Naive thymus-derived CD8-positive, alpha-beta T cell (primary cell): ENCODE measurements around the gene CYP46A1. TPM values are rescaled to one million over a fixed set of nuclear protein-coding genes. Genes with fewer than 3 reads are reported as not detected.

Source experiments
- ATAC-seq, 2 donors: fragments of 150-1000 bp; cut with Tn5 transposase in 1 of 2; sonication (Bioruptor Pico), chemical (Tn5 transposase) in 1 of 2; 1 replicate in 1 of 2; 2 replicates in 1 of 2; pipeline ENCODE4 v1.10.0; 2021; ENCODE audit warnings: mild to moderate bottlenecking in 2 of 2, moderate library complexity in 2 of 2
- POLR2A ChIA-PET: fragments of 350-600 bp; sonication (Branson Sonifier 250); formaldehyde crosslinking; loops from one replicate; lab custom pipeline; 2021; ENCODE audit warnings: antibody characterized with exemption; lab: Charles Lee
- DNase-seq, 10 donors: peaks; one replicate each; pipeline versions ENCODE4 v3.0.0 to v3.0.0-alpha.2; 2020 to 2022
- H3K27ac Mint-ChIP-seq, 10 donors: one replicate each; pipeline ENCODE4 v1.8.0; 2020 to 2022; ENCODE audit warnings: mild to moderate bottlenecking in 10 of 10, mixed read lengths in 10 of 10, moderate library complexity in 4 of 10, inconsistent platforms in 1 of 10
- H3K27me3 Mint-ChIP-seq, 5 donors: one replicate each; pipeline ENCODE4 v1.8.0; 2021 to 2022; ENCODE audit warnings: mixed read lengths in 5 of 5
- H3K36me3 Mint-ChIP-seq, 3 donors: one replicate each; pipeline ENCODE4 v1.8.0; 2020 to 2022; ENCODE audit warnings: mixed read lengths in 3 of 3, mild to moderate bottlenecking in 2 of 3, inconsistent platforms in 1 of 3
- H3K4me1 Mint-ChIP-seq, 4 donors: one replicate each; pipeline ENCODE4 v1.8.0; 2021 to 2022; ENCODE audit warnings: mixed read lengths in 4 of 4
- H3K4me3 Mint-ChIP-seq, 10 donors: one replicate each; pipeline ENCODE4 v1.8.0; 2020 to 2022; ENCODE audit warnings: mild to moderate bottlenecking in 10 of 10, mixed read lengths in 10 of 10, moderate library complexity in 6 of 10, inconsistent platforms in 1 of 10
- H3K9me3 Mint-ChIP-seq, 9 donors: one replicate each; pipeline ENCODE4 v1.8.0; 2020 to 2022; ENCODE audit warnings: mixed read lengths in 9 of 9, mild to moderate bottlenecking in 3 of 9, inconsistent platforms in 1 of 9, moderate library complexity in 1 of 9
- polyA plus RNA-seq, 3 donors: library from polyadenylated mRNA; unstranded; fragments of 300-500 nt; fragmentation: Illumina TruSeq; gene quantifications; one replicate each; pipeline ENCODE4 v1.2.3, GENCODE V29; 2021
- total RNA-seq, 8 experiments: library from RNA in 2 of 8; stranded (reverse) in 2 of 8; gene quantifications; one replicate each; pipeline ENCODE4 v1.2.3 and lab custom pipeline; 2021 to 2026

The CYP46A1 gene
- total and polyA plus RNA-seq, 5 experiments from 2014 or later = 0.02 to 0.44 (median 0.41) TPM; not detected in 2

DNA sequence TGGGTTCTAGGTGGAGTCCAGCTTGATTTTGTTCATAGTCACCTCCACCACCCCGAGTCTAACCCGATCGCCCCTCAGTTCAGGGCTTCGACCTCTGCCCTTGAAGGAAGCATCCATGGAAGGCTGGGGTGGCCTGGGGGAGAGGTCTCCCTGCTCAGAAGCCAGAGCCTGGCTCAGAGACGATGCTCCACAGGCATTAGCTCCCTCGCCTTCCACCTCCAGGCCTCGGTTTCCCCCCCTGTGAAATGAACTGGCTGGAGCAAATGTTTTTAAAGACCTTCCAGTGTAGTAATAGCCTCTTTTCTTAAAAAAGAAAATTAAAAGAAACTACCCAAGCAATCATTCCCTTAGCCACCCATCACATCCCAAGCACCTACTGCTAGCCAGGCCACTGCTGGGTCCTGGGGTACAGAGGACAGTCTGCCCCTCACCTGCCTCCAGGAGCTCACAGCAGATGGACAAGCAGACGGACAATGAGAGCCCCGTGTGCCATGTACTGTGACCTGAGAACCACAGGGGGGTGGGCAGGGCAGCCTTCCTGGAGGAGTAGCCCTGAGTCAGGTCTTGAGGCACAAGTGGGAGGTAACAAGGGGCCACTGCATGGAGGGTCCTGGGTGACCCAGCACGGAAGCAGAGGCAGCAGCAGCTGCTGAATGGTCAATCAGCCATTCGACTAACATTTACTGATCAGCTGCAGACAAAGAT, 66.8 kb downstream of the CYP46A1 start:
- Mint-ChIP-seq H3K9me3 (no peaks in the 10 kb centered on the region), H3K4me1 (peaks cover 9 to 29% (median 27%) of the 10 kb centered on the region in 4 donors), H3K4me3 (no peak overlapping the region), H3K27ac (no peak overlapping the region), H3K27me3 (peaks cover 18 to 63% (median 29%) of the 10 kb centered on the region in 5 donors), H3K36me3 (no peaks in the 10 kb centered on the region)
- POLR2A ChIA-PET = no interaction called here
- no peak for DNase-seq
- ATAC-seq = no peak

DNA sequence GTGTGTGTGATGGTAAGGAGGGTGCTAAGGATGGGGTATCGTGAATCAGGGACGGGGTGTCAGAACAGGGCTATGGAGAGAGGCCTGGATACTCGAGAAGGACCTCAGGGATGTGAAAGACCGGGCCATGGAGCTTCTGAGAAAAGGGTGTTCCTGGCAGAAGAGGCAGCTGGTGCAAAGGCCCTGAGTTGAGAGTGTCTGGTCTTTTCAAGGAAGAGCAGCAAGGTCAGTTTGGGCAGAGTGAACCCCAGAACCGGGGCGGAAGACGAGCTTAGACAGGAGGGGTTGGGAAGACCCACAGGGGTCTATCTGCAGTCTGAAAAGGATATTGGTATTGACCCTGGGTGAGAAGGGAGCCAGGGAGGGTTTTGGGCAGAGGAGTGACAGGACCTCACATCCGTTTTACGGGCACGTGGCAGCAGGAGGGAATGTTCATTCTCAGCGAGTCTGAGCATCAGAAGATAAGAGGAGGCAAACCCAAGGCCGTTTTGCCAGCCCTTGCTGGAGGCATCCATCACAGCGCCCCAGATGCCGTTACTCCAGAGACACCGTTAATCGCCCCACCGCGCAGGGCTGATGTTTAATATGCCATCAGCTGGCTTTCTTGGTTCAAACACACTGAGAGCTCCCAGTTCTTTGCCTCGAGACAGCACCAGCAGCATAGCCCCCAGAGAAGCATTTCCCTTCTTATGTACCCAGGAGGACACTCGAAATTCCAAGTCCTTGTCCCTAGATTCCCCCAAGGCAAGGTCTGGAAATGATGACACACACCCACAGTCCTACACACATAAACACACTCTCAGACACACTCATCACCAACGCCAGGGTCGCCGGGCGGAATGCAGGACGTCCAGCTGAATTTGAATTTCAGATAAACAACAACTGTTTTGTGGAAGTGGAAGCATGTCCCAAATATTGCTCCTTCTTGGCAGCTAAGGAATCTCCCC, 67.7 kb downstream of the CYP46A1 start:
- Mint-ChIP-seq H3K4me3 (peak overlapping the region in 5 of 10 donors; percentile 0 to 50 (median 46)), H3K27ac (peak overlapping the region in 1 of 10 donors; percentile 66), H3K4me1 (peaks cover 8 to 25% (median 21%) of the 10 kb centered on the region in 4 donors), H3K27me3 (peaks cover 20 to 71% (median 31%) of the 10 kb centered on the region in 5 donors), H3K36me3 (no peaks in the 10 kb centered on the region), H3K9me3 (no peaks in the 10 kb centered on the region)
- DNase-seq (no peak), ATAC-seq (no peak)
- POLR2A ChIA-PET = interaction anchor here (0.6 kb wide), 1 partner anchor 10 kb away, joined by 3 read pairs; no protein-coding TSS in a partner anchor

DNA sequence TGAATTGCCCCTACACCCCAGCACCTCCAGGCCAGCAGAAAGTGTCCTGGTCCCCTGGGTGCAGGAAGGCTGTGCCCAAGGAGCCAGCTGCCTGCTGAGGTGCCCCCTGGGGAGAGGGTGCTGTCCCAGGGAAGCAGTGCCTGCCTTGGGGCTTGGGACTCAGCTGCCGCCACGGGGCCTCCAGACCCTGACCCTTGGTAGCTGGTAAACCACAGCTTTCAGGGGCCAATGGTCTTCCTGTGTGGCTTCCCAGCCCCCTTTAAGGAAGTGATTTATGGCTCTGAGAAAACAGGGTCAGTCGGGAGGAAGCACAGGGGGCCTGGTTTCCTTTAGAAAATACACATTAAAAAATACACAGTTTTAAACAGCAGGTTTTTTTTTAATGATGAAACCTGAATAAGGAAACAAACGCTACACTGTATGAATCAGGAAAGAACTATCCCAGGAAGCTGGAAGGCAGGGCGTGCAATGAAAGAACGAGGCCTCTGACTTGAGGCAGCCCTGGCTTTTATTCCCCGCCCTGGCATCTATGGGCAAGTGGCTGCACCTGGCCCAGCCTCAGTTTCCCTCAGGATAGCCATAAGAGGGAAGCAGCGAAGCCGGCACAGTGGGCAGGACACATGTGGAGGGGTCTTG, 68.5 kb downstream of the CYP46A1 start:
- Mint-ChIP-seq H3K36me3 (no peaks in the 10 kb centered on the region), H3K4me3 (peak overlapping the region in 3 of 10 donors; percentile 3 to 27 (median 14)), H3K27ac (no peak overlapping the region), H3K27me3 (peaks cover 20 to 74% (median 30%) of the 10 kb centered on the region in 5 donors), H3K4me1 (peaks cover 8 to 25% (median 18%) of the 10 kb centered on the region in 4 donors), H3K9me3 (no peaks in the 10 kb centered on the region)
- ATAC-seq (no peak), DNase-seq (no peak)
- POLR2A ChIA-PET = interaction anchor here (0.6 kb wide), 1 partner anchor 10 kb away, joined by 3 read pairs; no protein-coding TSS in a partner anchor

DNA sequence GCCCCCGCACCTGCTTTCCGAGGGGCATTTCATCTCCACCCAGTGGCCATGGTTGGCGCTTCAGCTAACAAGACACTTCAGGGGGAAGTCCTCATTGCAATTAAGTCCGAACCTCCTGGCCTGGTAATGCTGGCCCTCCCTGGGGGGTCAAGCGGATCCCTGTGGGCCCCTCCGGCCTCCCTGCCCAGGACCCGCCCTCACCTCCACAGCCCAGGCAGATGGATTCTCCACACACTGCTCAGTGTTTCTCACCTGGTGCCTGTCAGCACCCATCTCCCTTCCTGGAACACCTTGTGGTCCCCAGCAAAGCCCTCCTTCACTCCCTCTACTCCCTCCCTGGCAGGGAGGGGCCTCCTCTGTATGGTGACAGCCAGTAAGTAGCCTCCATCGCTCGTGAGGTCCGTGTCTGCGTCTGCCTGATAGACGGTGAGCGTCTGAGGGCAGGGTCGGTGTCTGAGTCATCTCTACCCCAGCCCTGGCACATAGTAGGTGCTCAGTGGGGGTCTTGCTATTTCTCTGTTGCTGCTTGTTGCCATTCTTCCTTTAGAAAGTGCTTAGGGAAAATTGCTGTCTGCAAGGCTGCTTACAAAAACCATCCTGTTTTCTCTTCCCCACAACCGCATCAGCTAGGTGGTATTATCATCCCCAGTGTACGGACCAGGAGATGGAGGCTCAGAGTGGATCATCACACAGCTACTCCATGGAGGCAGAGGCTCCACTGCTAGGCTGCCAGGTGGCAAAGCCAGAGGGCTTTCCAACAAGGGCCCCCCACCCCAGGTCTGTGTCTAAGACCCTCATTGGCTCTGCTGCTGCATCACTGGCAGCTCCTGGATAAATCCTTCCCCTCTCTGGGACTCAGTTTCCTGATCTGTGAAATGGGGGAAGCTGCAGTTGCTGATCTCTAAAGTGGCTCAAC, 69.4 kb downstream of the CYP46A1 start:
- POLR2A ChIA-PET = no interaction called here
- Mint-ChIP-seq H3K27me3 (peaks cover 20 to 74% (median 30%) of the 10 kb centered on the region in 5 donors), H3K4me1 (peaks cover 8 to 25% (median 18%) of the 10 kb centered on the region in 4 donors), H3K36me3 (no peaks in the 10 kb centered on the region), H3K4me3 (peak overlapping the region in 6 of 10 donors; percentile 4 to 63 (median 32)), H3K27ac (peak overlapping the region in 2 of 10 donors; percentile 24 to 63), H3K9me3 (no peaks in the 10 kb centered on the region)
- DNase-seq = no peak
- no peak for ATAC-seq

DNA sequence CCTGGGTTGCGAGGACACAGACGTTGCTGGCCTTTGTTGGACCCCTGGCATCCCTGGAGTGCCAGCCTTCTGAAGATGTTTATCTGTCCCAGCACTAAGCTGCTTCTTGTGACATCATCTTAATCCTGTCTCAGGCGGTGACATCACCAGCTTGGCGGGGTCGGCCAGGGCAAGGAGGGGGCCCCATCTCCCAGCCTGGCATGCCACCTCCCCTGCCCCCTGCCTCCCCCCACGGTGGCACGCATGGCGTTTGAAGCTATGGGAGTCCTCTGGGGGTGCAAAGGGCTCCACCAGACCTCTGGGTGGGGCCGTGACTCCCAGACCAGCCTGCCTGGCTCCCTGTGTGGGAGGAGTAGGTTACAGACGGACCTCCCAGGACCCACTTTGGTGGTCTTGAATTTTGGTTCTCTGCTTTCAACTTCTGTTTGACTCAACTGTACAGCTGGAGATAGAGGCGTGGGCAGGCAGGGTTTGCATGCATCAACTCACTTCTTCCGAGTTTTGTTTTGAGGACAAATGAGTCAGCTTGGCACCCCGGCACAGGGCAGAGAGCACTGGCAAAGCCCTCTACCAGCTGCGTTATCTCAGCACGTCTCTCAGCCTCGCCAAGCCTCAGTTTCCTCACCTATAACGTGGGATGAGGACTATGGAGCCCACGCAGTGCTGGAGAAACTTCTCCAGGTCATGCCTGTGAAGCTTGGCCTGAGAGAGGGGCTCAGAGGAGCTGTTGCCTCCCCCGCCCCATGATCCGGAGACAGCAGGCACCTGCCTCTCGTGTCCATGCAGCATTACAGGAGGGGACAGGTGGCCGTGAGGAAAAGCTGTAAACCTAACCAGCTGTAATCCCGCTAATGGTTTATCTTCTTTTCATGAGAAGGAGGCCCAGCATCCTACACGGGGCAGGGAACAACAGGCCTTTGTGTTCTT, 70.3 kb downstream of the CYP46A1 start:
- H3K27me3 Mint-ChIP-seq = peaks cover 20 to 66% (median 30%) of the 10 kb centered on the region in 5 donors

DNA sequence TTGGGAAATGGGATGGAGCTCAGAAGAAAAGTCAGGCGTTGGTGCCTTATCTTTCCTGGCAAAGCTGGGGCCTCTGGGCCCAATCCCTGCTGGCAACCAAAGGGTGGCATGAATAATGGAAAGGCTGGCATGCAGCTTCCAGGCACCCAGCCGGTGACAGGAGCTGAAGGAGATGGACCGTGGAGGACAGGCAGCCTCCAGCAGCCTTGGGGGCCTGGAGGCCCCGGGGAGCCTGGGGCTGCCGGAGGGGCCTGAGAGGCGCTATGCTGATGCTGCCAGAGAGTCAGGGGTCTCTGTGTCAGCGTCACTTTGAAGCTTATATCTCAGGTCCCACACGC, 70.9 kb downstream of the CYP46A1 start:
- Mint-ChIP-seq H3K36me3 (no peaks in the 10 kb centered on the region), H3K9me3 (no peaks in the 10 kb centered on the region), H3K27ac (no peak overlapping the region), H3K4me1 (peaks cover 8 to 25% (median 18%) of the 10 kb centered on the region in 4 donors), H3K27me3 (peaks cover 20 to 59% (median 31%) of the 10 kb centered on the region in 5 donors), H3K4me3 (no peak overlapping the region)
- DNase-seq = no peak
- POLR2A ChIA-PET = no interaction called here
- ATAC-seq = no peak

More for the DNA sequence above, 70.3 kb downstream of the CYP46A1 start:
- Mint-ChIP-seq H3K27ac (no peak overlapping the region), H3K36me3 (no peaks in the 10 kb centered on the region), H3K9me3 (no peaks in the 10 kb centered on the region), H3K4me3 (no peak overlapping the region), H3K4me1 (peaks cover 8 to 25% (median 18%) of the 10 kb centered on the region in 4 donors)
- POLR2A ChIA-PET = no interaction called here
- no peak for DNase-seq
- no peak for ATAC-seq

DNA sequence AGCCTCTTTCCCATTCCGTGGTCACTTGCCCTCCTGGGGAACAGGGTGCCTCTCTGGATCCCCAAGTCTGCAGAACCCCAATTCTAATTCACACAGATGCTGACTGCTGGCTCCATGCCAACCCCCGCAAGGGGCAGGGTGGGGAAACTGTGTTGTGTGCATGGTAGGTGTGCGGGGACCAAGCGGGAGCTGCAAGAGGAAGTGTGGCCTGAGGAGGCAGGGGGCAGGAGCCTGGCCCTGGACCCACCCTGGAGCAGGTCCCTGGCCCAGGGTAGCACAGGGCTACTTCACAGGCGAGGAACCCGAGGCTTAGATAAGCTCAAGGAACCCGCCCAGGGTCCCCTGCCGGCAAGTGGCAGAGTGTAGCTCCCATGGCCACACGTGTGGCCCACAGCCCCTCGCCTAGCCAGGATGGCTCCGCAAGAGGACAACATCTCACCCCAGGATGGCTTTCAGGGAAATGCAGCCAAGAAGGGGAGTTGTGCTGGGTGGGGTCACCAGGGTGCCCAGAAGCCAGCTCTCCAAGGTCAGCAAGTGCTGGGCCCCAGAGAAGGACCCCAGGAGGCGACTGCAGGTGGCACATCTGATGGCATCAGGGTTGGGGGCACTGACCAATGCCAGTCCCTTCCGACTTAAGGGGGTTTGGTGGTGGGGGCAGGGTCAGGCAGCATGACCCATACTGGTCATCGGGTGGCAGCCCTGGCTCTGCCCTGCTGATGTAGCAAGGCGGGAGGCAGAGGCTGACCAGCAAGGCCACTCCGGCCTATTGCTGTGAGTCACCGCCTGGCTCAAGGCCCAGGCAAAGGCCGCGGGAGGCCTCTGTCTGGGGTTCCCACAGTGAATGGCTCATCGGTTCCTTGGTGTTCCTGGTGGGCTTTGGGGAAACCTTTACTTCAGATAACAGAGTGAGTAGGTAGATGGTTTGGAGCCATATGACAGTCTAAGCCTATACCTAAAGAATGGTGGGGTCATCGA, 71.8 kb downstream of the CYP46A1 start:
- H3K27ac Mint-ChIP-seq = no peak overlapping the region
- H3K4me1 Mint-ChIP-seq = peaks cover 8 to 25% (median 18%) of the 10 kb centered on the region in 4 donors

DNA sequence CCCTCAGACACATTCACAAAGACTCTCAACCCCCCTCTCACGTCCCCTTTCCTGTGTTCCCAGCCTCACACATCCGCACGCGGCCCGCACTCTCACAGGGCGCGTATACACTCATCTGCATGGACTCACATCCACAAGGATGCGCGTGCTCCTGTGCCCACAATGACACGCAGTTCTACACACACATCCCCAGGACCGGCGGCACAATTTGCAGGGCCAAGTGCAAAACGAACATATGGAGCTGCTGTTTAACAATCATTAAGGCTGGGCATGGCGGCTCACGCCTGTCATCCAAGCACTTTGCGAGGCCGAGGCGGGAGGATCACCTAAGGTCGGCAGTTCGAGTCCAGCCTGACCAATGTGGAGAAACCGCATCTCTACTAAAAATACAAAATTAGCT, 72.7 kb downstream of the CYP46A1 start:
- H3K27me3 Mint-ChIP-seq = peaks cover 15 to 48% (median 26%) of the 10 kb centered on the region in 5 donors
- POLR2A ChIA-PET = no interaction called here
- no peak for ATAC-seq
- H3K9me3 Mint-ChIP-seq = no peaks in the 10 kb centered on the region
- H3K4me3 Mint-ChIP-seq = no peak overlapping the region
- H3K4me1 Mint-ChIP-seq = peaks cover 8 to 19% (median 15%) of the 10 kb centered on the region in 4 donors
- no peak for DNase-seq
- peak overlapping the region in 1 of 10 donors; percentile 1 for H3K27ac Mint-ChIP-seq
- H3K36me3 Mint-ChIP-seq = no peaks in the 10 kb centered on the region

More for the DNA sequence above, 71.8 kb downstream of the CYP46A1 start:
- Mint-ChIP-seq H3K9me3 (no peaks in the 10 kb centered on the region), H3K4me3 (no peak overlapping the region), H3K27me3 (peaks cover 20 to 56% (median 31%) of the 10 kb centered on the region in 5 donors), H3K36me3 (no peaks in the 10 kb centered on the region)
- DNase-seq = no peak
- ATAC-seq = no peak
- POLR2A ChIA-PET = no interaction called here

DNA sequence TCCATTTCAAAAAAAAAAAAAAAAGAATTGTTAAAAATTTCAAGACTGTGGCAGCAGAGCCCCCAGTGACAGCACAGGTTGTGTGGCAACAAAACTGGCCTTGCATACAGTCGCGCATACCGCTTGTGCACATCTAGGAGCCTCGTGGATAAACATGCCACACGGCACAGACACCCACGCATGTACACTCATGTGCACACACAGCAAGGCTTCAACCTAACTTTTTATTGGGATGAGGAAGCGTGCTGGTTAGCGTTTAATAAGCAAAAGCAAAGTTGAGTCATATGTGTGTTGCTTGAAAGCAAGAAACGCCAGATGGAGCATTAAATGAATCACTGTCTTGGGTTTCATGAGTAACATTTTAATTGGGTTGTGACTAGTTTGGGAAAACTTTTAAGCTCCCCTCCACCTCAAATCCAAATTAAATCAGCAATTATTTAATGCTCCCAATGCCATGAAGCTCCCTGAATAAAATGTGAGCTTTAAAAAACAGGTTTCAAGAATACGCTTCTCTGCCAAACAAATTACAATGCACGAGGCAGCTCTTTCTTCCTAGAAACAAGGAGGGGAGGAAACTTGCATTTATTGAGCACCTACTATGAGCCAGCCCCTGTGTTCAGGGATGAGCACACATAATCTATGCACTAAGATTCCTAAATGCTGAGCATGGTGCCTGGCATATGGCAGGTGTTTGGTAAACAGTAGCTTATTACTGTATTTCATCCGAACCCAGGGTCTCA, 73.4 kb downstream of the CYP46A1 start:
- ATAC-seq (no peak), DNase-seq (no peak)
- H3K27ac Mint-ChIP-seq = no peak overlapping the region
- no peaks in the 10 kb centered on the region for H3K9me3 Mint-ChIP-seq
- H3K4me1 Mint-ChIP-seq = peaks cover 6 to 12% (median 10%) of the 10 kb centered on the region in 4 donors
- no peaks in the 10 kb centered on the region for H3K36me3 Mint-ChIP-seq
- POLR2A ChIA-PET = no interaction called here
- H3K27me3 Mint-ChIP-seq = peaks cover 11 to 43% (median 26%) of the 10 kb centered on the region in 5 donors
- no peak overlapping the region for H3K4me3 Mint-ChIP-seq
